Mucosa of descending colon (tissue), 3 donors: ENCODE measurements around the gene FER. TPM values are rescaled to one million over a fixed set of nuclear protein-coding genes. Genes with fewer than 3 reads are reported as not detected.
A peak's percentile ranks its signal among the peaks of the same experiment; 100 is the strongest.

Experiments used
- ATAC-seq: fragments of 200-7000 bp; cut with Tn5 transposase; one replicate; pipeline ENCODE4 v1.9.1; 2020; ENCODE audit warnings: mild to moderate bottlenecking, moderate library complexity
- DNase-seq, 3 donors: peaks; one replicate each; pipeline ENCODE4 v3.0.0-alpha.2; 2020
- H3K36me3 ChIP-seq: fragments of 200-600 bp; one replicate; pipeline ENCODE4 v1.8.0; 2021; ENCODE audit warnings: low read depth, mild to moderate bottlenecking
- H3K4me1 ChIP-seq: fragments of 200-600 bp; one replicate; pipeline ENCODE4 v1.8.0; 2021; ENCODE audit warnings: low read depth, mild to moderate bottlenecking
- H3K4me3 ChIP-seq: fragments of 200-600 bp; one replicate; pipeline ENCODE4 v1.8.0; 2021; ENCODE audit warnings: mild to moderate bottlenecking
- H3K9me3 ChIP-seq: fragments of 200-600 bp; one replicate; pipeline ENCODE4 v1.8.0; 2021; ENCODE audit warnings: mild to moderate bottlenecking
- intact Hi-C, 2 donors: fragments of 100-400 bp; cut with DNase I in 1 of 2; cut with micrococcal nuclease in 1 of 2; formaldehyde crosslinking; loops; one replicate each; pipeline versions ENCODE4 v1.11.0 to v1.11.1; 2022; cut with DNase I, micrococcal nuclease
- total RNA-seq, 3 donors: library from RNA; stranded (reverse); fragmentation: NEBNext Ultra II Directional in 2 of 3; extraction: Animal tissue kit (Norgen Biotek cat#: 25700) in 2 of 3; gene quantifications; one replicate each; pipeline versions ENCODE4 v1.2.1 to v1.2.4, GENCODE V29; 2021 to 2023
- TF ChIP-seq, protein P1 (sequence below): fragments of 200-600 bp; IDR thresholded peaks from one replicate; pipeline ENCODE4 v1.8.0; 2022; ENCODE audit warnings: antibody characterized with exemption, mild to moderate bottlenecking
- donor health status: DM: no; HTN: no; CAD: no; lungs with moderate emphysema.
- donor health status: DM: no; HTN: no; CAD: no.
- donor health status: DM: no; HTN: yes; CAD: no.

Gene FER
- total RNA-seq, 3 donors from 2014 or later: 12.8 to 44.0 (median 13.6) TPM

DNA sequence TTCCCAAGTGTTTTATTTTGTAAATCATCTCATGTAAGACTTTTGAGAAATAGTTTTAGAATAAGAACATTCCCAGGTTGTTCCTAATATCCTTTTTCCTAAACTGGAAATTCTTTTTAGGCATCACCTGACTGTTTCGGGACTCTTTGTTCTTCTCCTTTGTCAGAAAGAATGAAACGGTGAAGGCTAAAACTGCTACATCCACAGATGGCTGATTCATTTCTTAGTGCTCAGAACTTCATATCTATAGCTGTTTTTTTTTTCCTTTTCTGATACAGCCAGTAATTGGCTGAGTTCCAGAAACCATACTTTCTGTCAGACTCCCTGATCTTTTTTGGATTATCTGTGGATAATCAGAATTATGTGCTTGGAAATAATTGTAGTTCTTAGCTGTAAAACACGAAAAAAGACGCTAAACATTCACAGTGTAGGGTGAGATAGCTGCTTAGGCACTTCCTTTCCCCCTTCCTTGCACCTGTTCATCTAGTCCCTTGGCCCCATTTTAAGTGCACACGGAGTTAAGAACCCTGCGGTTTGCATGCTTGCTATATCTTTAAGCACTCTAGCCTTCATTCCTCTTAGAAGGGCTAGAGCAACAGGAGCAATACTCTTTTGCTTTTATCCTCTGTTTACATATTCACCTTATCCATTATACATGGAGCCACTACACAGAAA lies 378.2 kb downstream of the FER start:
- TF ChIP-seq, protein P1, sequence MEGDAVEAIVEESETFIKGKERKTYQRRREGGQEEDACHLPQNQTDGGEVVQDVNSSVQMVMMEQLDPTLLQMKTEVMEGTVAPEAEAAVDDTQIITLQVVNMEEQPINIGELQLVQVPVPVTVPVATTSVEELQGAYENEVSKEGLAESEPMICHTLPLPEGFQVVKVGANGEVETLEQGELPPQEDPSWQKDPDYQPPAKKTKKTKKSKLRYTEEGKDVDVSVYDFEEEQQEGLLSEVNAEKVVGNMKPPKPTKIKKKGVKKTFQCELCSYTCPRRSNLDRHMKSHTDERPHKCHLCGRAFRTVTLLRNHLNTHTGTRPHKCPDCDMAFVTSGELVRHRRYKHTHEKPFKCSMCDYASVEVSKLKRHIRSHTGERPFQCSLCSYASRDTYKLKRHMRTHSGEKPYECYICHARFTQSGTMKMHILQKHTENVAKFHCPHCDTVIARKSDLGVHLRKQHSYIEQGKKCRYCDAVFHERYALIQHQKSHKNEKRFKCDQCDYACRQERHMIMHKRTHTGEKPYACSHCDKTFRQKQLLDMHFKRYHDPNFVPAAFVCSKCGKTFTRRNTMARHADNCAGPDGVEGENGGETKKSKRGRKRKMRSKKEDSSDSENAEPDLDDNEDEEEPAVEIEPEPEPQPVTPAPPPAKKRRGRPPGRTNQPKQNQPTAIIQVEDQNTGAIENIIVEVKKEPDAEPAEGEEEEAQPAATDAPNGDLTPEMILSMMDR: no peak
- intact Hi-C loops: no loop called here
- peaks cover 3% of the 10 kb centered on the region for H3K9me3 ChIP-seq
- H3K4me1 ChIP-seq: no peaks in the 10 kb centered on the region
- no peaks in the 10 kb centered on the region for H3K36me3 ChIP-seq
- no peak for ATAC-seq
- no peak for DNase-seq
- H3K4me3 ChIP-seq: no peak overlapping the region

DNA sequence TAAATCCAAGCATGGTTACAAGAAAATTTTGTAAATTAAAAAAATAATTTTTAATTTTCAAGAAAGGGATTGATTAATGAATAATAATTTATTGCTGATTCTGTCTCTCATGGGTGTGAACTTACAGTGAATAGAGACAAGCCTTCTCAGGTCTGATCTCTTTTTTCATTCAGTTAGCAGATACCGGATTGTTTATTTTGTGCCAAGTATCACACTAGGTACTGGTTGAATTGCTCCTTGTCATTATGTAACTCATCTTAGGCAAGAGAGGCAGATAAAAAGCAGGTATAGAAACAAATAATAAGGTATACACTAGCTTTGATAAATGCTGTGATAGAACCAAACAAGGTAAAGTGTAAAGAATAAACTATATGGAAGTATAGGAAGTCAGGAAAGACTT lies 378.8 kb downstream of the FER start:
- TF ChIP-seq, protein P1: no peak
- H3K4me1 ChIP-seq: no peaks in the 10 kb centered on the region
- H3K4me3 ChIP-seq: no peak overlapping the region
- no peak for ATAC-seq
- intact Hi-C loops: no loop called here
- peaks cover 2% of the 10 kb centered on the region for H3K9me3 ChIP-seq
- DNase-seq: no peak
- H3K36me3 ChIP-seq: no peaks in the 10 kb centered on the region

GRCh38 chr5:109136906-109137305 lies 389.2 kb downstream of the FER start:
- intact Hi-C loops: no loop called here
- ATAC-seq (no peak), DNase-seq (no peak)
- TF ChIP-seq, protein P1: no peak
- Histone ChIP-seq H3K4me1 (no peaks in the 10 kb centered on the region), H3K4me3 (no peak overlapping the region), H3K36me3 (no peaks in the 10 kb centered on the region), H3K9me3 (no peaks in the 10 kb centered on the region)

- H3K36me3 ChIP-seq: no peaks in the 10 kb centered on the region
- no peaks in the 10 kb centered on the region for H3K4me1 ChIP-seq
- TF ChIP-seq, protein P1: no peak
- H3K4me3 ChIP-seq: no peak overlapping the region
- no peaks in the 10 kb centered on the region for H3K9me3 ChIP-seq
- ATAC-seq (peak; percentile 36), DNase-seq (no peak)
- intact Hi-C loops: no loop called here
These were observed 393.8 kb downstream of the FER start for GRCh38 chr5:109141222-109142200.

GRCh38 chr5:109143031-109143430 lies 395.3 kb downstream of the FER start:
- intact Hi-C loops: no loop called here
- ATAC-seq: peak; percentile 45
- TF ChIP-seq, protein P1: no peak
- H3K4me1 ChIP-seq: no peaks in the 10 kb centered on the region
- H3K36me3 ChIP-seq: no peaks in the 10 kb centered on the region
- DNase-seq: no peak
- no peak overlapping the region for H3K4me3 ChIP-seq
- H3K9me3 ChIP-seq: no peaks in the 10 kb centered on the region
